SK-N-SH (cell line): ENCODE measurements around the gene NFATC2IP.

Source experiments
- CTCF ChIP-seq: fragments of 200-600 bp; sonication (generic); IDR thresholded peaks from 2 replicates; pipeline ENCODE4 v1.6.1; 2017; ENCODE audit warnings: antibody characterized with exemption, mild to moderate bottlenecking, moderate library complexity
- EP300 ChIP-seq, 2 experiments: IDR thresholded peaks; 2 replicates each; pipeline versions ENCODE4 v1.4.0 to v1.6.1; 2012; ENCODE audit warnings: borderline replicate concordance in 1 of 2, low read depth in 1 of 2, low read length in 1 of 2
- EZH2phosphoT487 ChIP-seq: fragments of 200-600 bp; sonication (generic); IDR thresholded peaks from 2 replicates; pipeline ENCODE4 v1.6.1; 2017; ENCODE audit warnings: low read depth, mixed run types, mild to moderate bottlenecking, antibody characterized with exemption, moderate library complexity, borderline replicate concordance
- FOXJ3 ChIP-seq: sonication (generic); formaldehyde crosslinking; IDR thresholded peaks from 2 replicates; pipeline ENCODE4 v1.5.1; 2020; ENCODE audit warnings: mild to moderate bottlenecking, missing genetic modification reagents
- MAX ChIP-seq: IDR thresholded peaks from 2 replicates; pipeline ENCODE4 v1.4.0; 2012; ENCODE audit warnings: low read depth
- POLR2AphosphoS5 ChIP-seq: IDR thresholded peaks from 2 replicates; pipeline ENCODE4 v1.6.1; 2012; ENCODE audit warnings: low read depth, low read length
- SMC3 ChIP-seq: IDR thresholded peaks from 2 replicates; pipeline ENCODE4 v1.6.1; 2012; ENCODE audit warnings: low read depth, low read length, improper control_type of control experiment
- TAF1 ChIP-seq: IDR thresholded peaks from 2 replicates; pipeline ENCODE4 v1.6.1; 2012; ENCODE audit warnings: low read depth, mild to moderate bottlenecking, low read length, moderate library complexity, borderline replicate concordance
- USF2 ChIP-seq: fragments of 150-350 bp; IDR thresholded peaks from 2 replicates; pipeline ENCODE4 v1.6.1; 2017; ENCODE audit warnings: antibody characterized with exemption, low read length, low read depth, borderline replicate concordance

- TF ChIP-seq USF2, result no peak
- TF ChIP-seq EZH2phosphoT487, result no peak
- no peak for TF ChIP-seq CTCF
- TF ChIP-seq MAX, result no peak
- no peak for TF ChIP-seq POLR2AphosphoS5
- no peak for TF ChIP-seq EP300 (IDR thresholded peaks at IDR 0.05; ENCODE audit: borderline replicate concordance in 1 of 2, low read depth in 1 of 2, low read length in 1 of 2)
- TF ChIP-seq FOXJ3 (CRISPR knock-in tag), result no peak
- TF ChIP-seq SMC3, result no peak
- TF ChIP-seq TAF1, result no peak
These were observed 41.8 kb downstream of the NFATC2IP start for GRCh38 chr16:28992496-28992895.
